CD4-positive, alpha-beta T cell treated with Interleukin-10 for 1 hour (primary cell): ENCODE results near the gene DHRS7B.
"Not testable (repeated sequence)": the region's sequence is repeated elsewhere in the genome, so short reads cannot be mapped to it uniquely, and the experiment has no call there.

ENCODE experiments used
- DNase-seq: peaks from one replicate; pipeline ENCODE4 v3.0.0-alpha.2; 2020

The DHRS7B gene

GRCh38 chr17:21212826-21213637 is 86.3 kb downstream of the DHRS7B start:
- DNase-seq: no peak

- DNase-seq: no peak
These were observed 86.9 kb downstream of the DHRS7B start for GRCh38 chr17:21213638-21214014.

- peak; percentile 95 for DNase-seq
These were observed 87.4 kb downstream of the DHRS7B start, which contains the start of gene TMEM11 for GRCh38 chr17:21214015-21214776. Gene TMEM11 (minus strand): TSS chr17:21214161. CDS start chr17:21214152, 9 bp downstream.

GRCh38 chr17:21214777-21215541 is 88.2 kb downstream of the DHRS7B start:
- DNase-seq: no peak

- no peak for DNase-seq
These were observed 89.2 kb downstream of the DHRS7B start for GRCh38 chr17:21215935-21216334.

GRCh38 chr17:21217346-21217745 is 90.6 kb downstream of the DHRS7B start:
- DNase-seq: no peak

- DNase-seq: no peak
These were observed 91.3 kb downstream of the DHRS7B start for GRCh38 chr17:21218101-21218500.

- no peak for DNase-seq
These were observed 92.1 kb downstream of the DHRS7B start for GRCh38 chr17:21218831-21219380.

- no peak for DNase-seq
These were observed 96.3 kb downstream of the DHRS7B start for GRCh38 chr17:21223086-21223485.

- DNase-seq: not testable (repeated sequence)
These were observed 100.5 kb downstream of the DHRS7B start for GRCh38 chr17:21227277-21227676.

GRCh38 chr17:21228111-21228510 is 101.3 kb downstream of the DHRS7B start:
- no peak for DNase-seq

- DNase-seq: no peak
These were observed 102.1 kb downstream of the DHRS7B start for GRCh38 chr17:21228845-21229244.

GRCh38 chr17:21231533-21231932 is 104.8 kb downstream of the DHRS7B start:
- no peak for DNase-seq

- DNase-seq: no peak
These were observed 105.4 kb downstream of the DHRS7B start for GRCh38 chr17:21232033-21232749.

GRCh38 chr17:21233581-21234347 is 107.0 kb downstream of the DHRS7B start:
- no peak for DNase-seq

- no peak for DNase-seq
These were observed 109.2 kb downstream of the DHRS7B start for GRCh38 chr17:21235921-21236320.

- peak; percentile 8 for DNase-seq
These were observed 113.1 kb downstream of the DHRS7B start for GRCh38 chr17:21239680-21240368.

- DNase-seq: no peak
These were observed 113.7 kb downstream of the DHRS7B start for GRCh38 chr17:21240369-21241055.
